K562 (cell line): Measurements from ENCODE around the gene MAN1A1. TPM values are rescaled to one million over a fixed set of nuclear protein-coding genes. Genes with fewer than 3 reads are reported as not detected.

Experiments
- ATF1 ChIP-seq, 2 experiments: fragments of 450-650 bp in 1 of 2; IDR thresholded peaks; 2 replicates each; pipeline ENCODE4 v1.6.1; 2016; ENCODE audit warnings: missing compliant biosample characterization in 1 of 2, missing genetic modification characterization in 1 of 2
- BRF1 ChIP-seq: IDR thresholded peaks from 3 replicates; pipeline ENCODE4 v1.6.1; 2011; ENCODE audit warnings: borderline replicate concordance, mild to moderate bottlenecking; ENCODE audit not compliant: insufficient read length; ENCODE audit errors: extremely low read depth
- ELF2 ChIP-seq: fragments of 250-450 bp; sonication (Bioruptor Pico); IDR thresholded peaks from 2 replicates; pipeline ENCODE4 v1.5.0; 2021; ENCODE audit warnings: mild to moderate bottlenecking
- JUND ChIP-seq, 2 experiments: IDR thresholded peaks; 2 replicates in 1 of 2; 3 replicates in 1 of 2; pipeline ENCODE4 v1.6.1; 2011; ENCODE audit warnings: borderline replicate concordance in 2 of 2, low read depth in 2 of 2, low read length in 2 of 2, improper control_type of control experiment in 1 of 2, missing biosample characterization in 1 of 2, missing genetic modification characterization in 1 of 2, missing genetic modification reagents in 1 of 2
- MTA1 ChIP-seq: fragments of 450-650 bp; IDR thresholded peaks from 2 replicates; pipeline ENCODE4 v1.6.1; 2017; ENCODE audit warnings: borderline replicate concordance
- MTA3 ChIP-seq: fragments of 450-650 bp; formaldehyde crosslinking; IDR thresholded peaks from 2 replicates; pipeline ENCODE4 v1.6.1; 2017; ENCODE audit warnings: mild to moderate bottlenecking, borderline replicate concordance
- POLR3G ChIP-seq: IDR thresholded peaks from 2 replicates; pipeline ENCODE4 v1.6.1; 2011; ENCODE audit not compliant: insufficient read length, insufficient replicate concordance; ENCODE audit errors: extremely low read depth
- SPI1 ChIP-seq: IDR thresholded peaks from 2 replicates; pipeline ENCODE4 v1.6.1; 2011; ENCODE audit warnings: low read depth, low read length, control low read depth, borderline replicate concordance
- TEAD2 ChIP-seq: fragments of 450-650 bp; IDR thresholded peaks from 2 replicates; pipeline ENCODE4 v1.6.1; 2016; ENCODE audit warnings: missing genetic modification characterization, control low read depth, missing compliant biosample characterization
- ZNF77 ChIP-seq: fragments of 250-450 bp; sonication (Bioruptor Pico); IDR thresholded peaks from 2 replicates; pipeline ENCODE4 v1.5.0; 2020
- polyA plus RNA-seq, 8 experiments: library from polyadenylated mRNA; depleted of rRNA in 4 of 8; stranded (reverse) in 5 of 8; unstranded in 3 of 8; fragments of >200 nt; fragmentation: Nextera tagmentation in 2 of 8; fragmentation: Illumina TruSeq in 1 of 8; extraction: Ambion mirVana in 2 of 8; extraction: Trizol in 1 of 8; gene quantifications; 2 replicates each; pipeline versions ENCODE4 v1.2.1 to v1.2.3, GENCODE V29; 2011 to 2014; ENCODE audit warnings: inconsistent platforms in 1 of 8, missing spikeins in 1 of 8
- total RNA-seq, 7 experiments: library from RNA; depleted of rRNA in 6 of 7; stranded (reverse); fragments of >200 nt in 6 of 7; fragmentation: Illumina TruSeq in 2 of 7; extraction: Trizol in 2 of 7; gene quantifications; 2 replicates each; pipeline versions ENCODE4 v1.2.1 to v1.2.3, GENCODE V29; 2011 to 2021; ENCODE audit warnings: low replicate concordance in 1 of 7
- TF ChIP-seq, protein P1 (sequence below): fragments of 450-650 bp; formaldehyde crosslinking; IDR thresholded peaks from 2 replicates; pipeline ENCODE4 v1.4.0; 2020; ENCODE audit warnings: mild to moderate bottlenecking
- TF ChIP-seq, protein P2 (sequence below): sonication (generic); IDR thresholded peaks from 2 replicates; pipeline ENCODE4 v1.6.1; 2016

MAN1A1 gene
- total and polyA plus RNA-seq, 9 of the 15 experiments (the other 6 are each of a cell fraction or from before 2014, with no cell fraction given), result 24.5 to 78.4 (median 59.7) TPM

GRCh38 chr6:119259027-119259426 is 90.5 kb downstream of the MAN1A1 start (continued):
- TF ChIP-seq JUND (IDR thresholded peaks at IDR 0.05; ENCODE audit: borderline replicate concordance, low read depth, low read length), result peak; percentile 94
- peak; percentile 92; the same call in 2 of the 3 replicates for TF ChIP-seq JUND (tag; IDR thresholded peaks at IDR 0.05; ENCODE audit: borderline replicate concordance, low read depth, low read length)
- TF ChIP-seq ZNF77 (CRISPR knock-in tag), result no peak
- TF ChIP-seq MTA1, result peak; percentile 85
- no peak for TF ChIP-seq TEAD2 (tag)
- no peak for TF ChIP-seq SPI1
- TF ChIP-seq MTA3, result no peak
- TF ChIP-seq, protein P1, sequence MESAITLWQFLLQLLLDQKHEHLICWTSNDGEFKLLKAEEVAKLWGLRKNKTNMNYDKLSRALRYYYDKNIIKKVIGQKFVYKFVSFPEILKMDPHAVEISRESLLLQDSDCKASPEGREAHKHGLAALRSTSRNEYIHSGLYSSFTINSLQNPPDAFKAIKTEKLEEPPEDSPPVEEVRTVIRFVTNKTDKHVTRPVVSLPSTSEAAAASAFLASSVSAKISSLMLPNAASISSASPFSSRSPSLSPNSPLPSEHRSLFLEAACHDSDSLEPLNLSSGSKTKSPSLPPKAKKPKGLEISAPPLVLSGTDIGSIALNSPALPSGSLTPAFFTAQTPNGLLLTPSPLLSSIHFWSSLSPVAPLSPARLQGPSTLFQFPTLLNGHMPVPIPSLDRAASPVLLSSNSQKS, result no peak
- TF ChIP-seq, protein P2, sequence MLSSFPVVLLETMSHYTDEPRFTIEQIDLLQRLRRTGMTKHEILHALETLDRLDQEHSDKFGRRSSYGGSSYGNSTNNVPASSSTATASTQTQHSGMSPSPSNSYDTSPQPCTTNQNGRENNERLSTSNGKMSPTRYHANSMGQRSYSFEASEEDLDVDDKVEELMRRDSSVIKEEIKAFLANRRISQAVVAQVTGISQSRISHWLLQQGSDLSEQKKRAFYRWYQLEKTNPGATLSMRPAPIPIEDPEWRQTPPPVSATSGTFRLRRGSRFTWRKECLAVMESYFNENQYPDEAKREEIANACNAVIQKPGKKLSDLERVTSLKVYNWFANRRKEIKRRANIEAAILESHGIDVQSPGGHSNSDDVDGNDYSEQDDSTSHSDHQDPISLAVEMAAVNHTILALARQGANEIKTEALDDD, result 0 out of 2 replicates have a peak, but pooled peaks have one; percentile 12
- TF ChIP-seq POLR3G, result no peak
- TF ChIP-seq BRF1, result no peak
- TF ChIP-seq ELF2 (CRISPR knock-in tag), result no peak
- no peak for TF ChIP-seq ATF1 (CRISPR knock-in tag; IDR thresholded peaks at IDR 0.05)
- no peak for TF ChIP-seq ATF1 (tag; IDR thresholded peaks at IDR 0.05)
- TF ChIP-seq, all 486 proteins: peak for 47
